DOHH2 (cell line): ENCODE results near the gene SH3PXD2A.

Source experiments
- H3F3A ChIP-seq: fragments of 200-600 bp; sonication (generic), shearing (Covaris generic); 2 replicates; pipeline ENCODE4 v1.6.0; 2016; ENCODE audit warnings: antibody characterized with exemption, mild to moderate bottlenecking; ENCODE audit not compliant: control insufficient read depth, insufficient read depth
- H3K27ac ChIP-seq: fragments of 200-600 bp; sonication (generic); 2 replicates; pipeline ENCODE4 v1.5.1; 2014; ENCODE audit warnings: low read depth, mild to moderate bottlenecking, low read length, moderate library complexity
- H3K27me3 ChIP-seq: fragments of 200-600 bp; sonication (generic); 2 replicates; pipeline ENCODE4 v1.6.1; 2014; ENCODE audit warnings: mild to moderate bottlenecking, low read length, mixed read lengths; ENCODE audit not compliant: control insufficient read depth
- H3K36me3 ChIP-seq: fragments of 200-600 bp; sonication (generic); 2 replicates; pipeline ENCODE4 v1.6.1; 2014; ENCODE audit warnings: mild to moderate bottlenecking, low read length, moderate library complexity, mixed read lengths; ENCODE audit not compliant: control insufficient read depth
- H3K4me1 ChIP-seq: fragments of 200-600 bp; sonication (generic); 2 replicates; pipeline ENCODE4 v1.6.1; 2014; ENCODE audit warnings: mild to moderate bottlenecking, low read length, mixed read lengths; ENCODE audit not compliant: control insufficient read depth
- H3K4me2 ChIP-seq: fragments of 200-600 bp; sonication (generic); 2 replicates; pipeline ENCODE4 v1.6.0; 2014; ENCODE audit warnings: mild to moderate bottlenecking, low read length, moderate library complexity
- H3K4me3 ChIP-seq: fragments of 200-600 bp; sonication (generic); 2 replicates; pipeline ENCODE4 v1.5.1; 2014; ENCODE audit warnings: mild to moderate bottlenecking, low read length, mixed read lengths
- H3K79me2 ChIP-seq: fragments of 200-600 bp; sonication (generic); 2 replicates; pipeline ENCODE4 v1.6.1; 2014; ENCODE audit warnings: mild to moderate bottlenecking, low read length, mixed read lengths; ENCODE audit not compliant: control insufficient read depth
- H3K9me2 ChIP-seq: fragments of 200-600 bp; sonication (generic); replicated peaks from 2 replicates; pipeline ENCODE4 v1.6.1; 2014; ENCODE audit warnings: mild to moderate bottlenecking, low read length, mixed read lengths; ENCODE audit not compliant: control insufficient read depth
- H3K9me3 ChIP-seq: fragments of 200-600 bp; sonication (generic); 2 replicates; pipeline ENCODE4 v1.6.1; 2014; ENCODE audit warnings: antibody characterized with exemption, low read length, mixed read lengths; ENCODE audit not compliant: control insufficient read depth, insufficient read depth
- H4K20me1 ChIP-seq: fragments of 200-600 bp; sonication (generic); 2 replicates; pipeline ENCODE4 v1.6.0; 2014; ENCODE audit warnings: low read depth, mild to moderate bottlenecking, antibody characterized with exemption, low read length, moderate library complexity; ENCODE audit not compliant: control insufficient read depth, insufficient read depth
- EZH2phosphoT487 ChIP-seq: fragments of 200-600 bp; sonication (generic); IDR thresholded peaks from 2 replicates; pipeline ENCODE4 v1.6.1; 2017; ENCODE audit warnings: borderline replicate concordance, mild to moderate bottlenecking, antibody characterized with exemption, low read length, moderate library complexity, mixed read lengths
- TF ChIP-seq, protein P1 (sequence below): fragments of 200-600 bp; sonication (generic); IDR thresholded peaks from one replicate; pipeline ENCODE4 v1.5.1; 2014; ENCODE audit warnings: antibody characterized with exemption, mild to moderate bottlenecking, low read depth, low read length; ENCODE audit not compliant: poor library complexity, severe bottlenecking

The SH3PXD2A gene

DNA sequence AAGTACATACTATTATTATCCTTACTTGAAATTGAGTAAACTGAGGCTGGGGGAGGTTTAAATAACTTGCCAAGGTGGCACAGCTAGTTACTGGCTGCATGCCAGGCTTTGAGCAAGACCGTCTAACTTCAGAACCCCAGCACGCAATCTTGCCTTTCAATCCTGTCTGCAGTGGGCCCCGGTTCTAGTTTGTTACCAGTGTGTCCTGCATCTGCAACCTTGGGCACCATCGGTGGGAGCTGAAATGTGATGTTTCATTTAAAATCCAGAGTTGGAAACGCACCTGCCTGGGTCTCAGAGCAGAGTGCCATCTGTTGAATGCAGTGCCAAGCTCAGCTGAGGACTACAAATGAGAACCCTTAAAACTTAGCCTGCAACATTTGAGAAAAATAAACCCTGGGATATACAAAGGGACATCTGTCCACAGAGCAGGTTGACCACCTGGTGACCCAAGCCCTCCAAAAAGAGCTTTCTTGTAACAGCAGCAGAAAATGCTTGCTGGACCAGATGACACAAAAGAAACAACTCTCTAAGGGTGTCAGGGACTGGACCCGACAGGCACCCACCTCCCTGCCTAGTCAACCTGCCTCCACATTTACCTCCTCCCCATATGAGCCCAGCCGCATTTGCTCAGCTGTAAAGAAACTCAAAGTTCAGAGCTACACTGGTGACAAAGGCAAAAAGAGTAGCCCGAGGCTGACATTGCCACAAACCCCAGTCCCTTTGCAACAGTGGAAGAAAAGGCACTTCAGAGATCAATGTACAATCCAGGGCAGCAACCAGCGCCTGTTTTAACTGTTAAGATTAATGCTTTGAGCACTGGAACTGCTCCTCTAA lies 1.7 kb downstream of the SH3PXD2A start:
- H3K79me2 ChIP-seq: no peaks in the 10 kb centered on the region
- H3K27me3 ChIP-seq: peaks cover 15% of the 10 kb centered on the region
- no peak overlapping the region for H3K4me3 ChIP-seq
- H4K20me1 ChIP-seq: no peaks in the 10 kb centered on the region
- no peaks in the 10 kb centered on the region for H3K36me3 ChIP-seq
- H3K9me2 ChIP-seq: no peaks in the 10 kb centered on the region
- no peaks in the 10 kb centered on the region for H3K9me3 ChIP-seq
- no peak overlapping the region for H3K27ac ChIP-seq
- TF ChIP-seq, protein P1, sequence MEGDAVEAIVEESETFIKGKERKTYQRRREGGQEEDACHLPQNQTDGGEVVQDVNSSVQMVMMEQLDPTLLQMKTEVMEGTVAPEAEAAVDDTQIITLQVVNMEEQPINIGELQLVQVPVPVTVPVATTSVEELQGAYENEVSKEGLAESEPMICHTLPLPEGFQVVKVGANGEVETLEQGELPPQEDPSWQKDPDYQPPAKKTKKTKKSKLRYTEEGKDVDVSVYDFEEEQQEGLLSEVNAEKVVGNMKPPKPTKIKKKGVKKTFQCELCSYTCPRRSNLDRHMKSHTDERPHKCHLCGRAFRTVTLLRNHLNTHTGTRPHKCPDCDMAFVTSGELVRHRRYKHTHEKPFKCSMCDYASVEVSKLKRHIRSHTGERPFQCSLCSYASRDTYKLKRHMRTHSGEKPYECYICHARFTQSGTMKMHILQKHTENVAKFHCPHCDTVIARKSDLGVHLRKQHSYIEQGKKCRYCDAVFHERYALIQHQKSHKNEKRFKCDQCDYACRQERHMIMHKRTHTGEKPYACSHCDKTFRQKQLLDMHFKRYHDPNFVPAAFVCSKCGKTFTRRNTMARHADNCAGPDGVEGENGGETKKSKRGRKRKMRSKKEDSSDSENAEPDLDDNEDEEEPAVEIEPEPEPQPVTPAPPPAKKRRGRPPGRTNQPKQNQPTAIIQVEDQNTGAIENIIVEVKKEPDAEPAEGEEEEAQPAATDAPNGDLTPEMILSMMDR: no peak
- no peak for TF ChIP-seq EZH2phosphoT487
- H3F3A ChIP-seq: no peaks in the 10 kb centered on the region
- H3K4me1 ChIP-seq: no peaks in the 10 kb centered on the region
- H3K4me2 ChIP-seq: no peak overlapping the region

DNA sequence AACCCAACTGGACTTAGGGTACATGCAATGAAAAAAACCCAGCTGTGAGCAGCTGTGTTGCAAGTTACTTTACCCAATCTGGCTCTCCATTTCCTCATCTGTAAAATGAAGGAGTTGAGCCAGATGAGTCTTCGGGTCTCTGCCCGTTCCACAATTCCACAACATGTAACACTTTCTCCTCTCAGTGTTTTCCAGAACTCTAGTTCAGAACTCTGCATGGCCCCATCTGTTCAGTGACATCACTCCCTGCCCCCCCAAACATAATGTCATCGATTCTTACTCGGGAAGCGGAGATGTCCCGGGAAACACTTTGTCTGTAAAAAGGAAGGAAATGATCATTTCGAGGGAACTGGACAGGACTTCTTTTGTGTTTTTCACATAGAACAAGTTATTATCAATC lies 2.5 kb downstream of the SH3PXD2A start:
- peaks cover 15% of the 10 kb centered on the region for H3K27me3 ChIP-seq
- TF ChIP-seq, protein P1: no peak
- TF ChIP-seq EZH2phosphoT487: no peak
- no peaks in the 10 kb centered on the region for H3K9me3 ChIP-seq
- no peak overlapping the region for H3K4me3 ChIP-seq
- H3K36me3 ChIP-seq: no peaks in the 10 kb centered on the region
- no peak overlapping the region for H3K27ac ChIP-seq
- no peaks in the 10 kb centered on the region for H3K79me2 ChIP-seq
- H3F3A ChIP-seq: no peaks in the 10 kb centered on the region
- no peaks in the 10 kb centered on the region for H3K4me1 ChIP-seq
- H4K20me1 ChIP-seq: no peaks in the 10 kb centered on the region
- H3K4me2 ChIP-seq: no peak overlapping the region
- H3K9me2 ChIP-seq: no peaks in the 10 kb centered on the region

DNA sequence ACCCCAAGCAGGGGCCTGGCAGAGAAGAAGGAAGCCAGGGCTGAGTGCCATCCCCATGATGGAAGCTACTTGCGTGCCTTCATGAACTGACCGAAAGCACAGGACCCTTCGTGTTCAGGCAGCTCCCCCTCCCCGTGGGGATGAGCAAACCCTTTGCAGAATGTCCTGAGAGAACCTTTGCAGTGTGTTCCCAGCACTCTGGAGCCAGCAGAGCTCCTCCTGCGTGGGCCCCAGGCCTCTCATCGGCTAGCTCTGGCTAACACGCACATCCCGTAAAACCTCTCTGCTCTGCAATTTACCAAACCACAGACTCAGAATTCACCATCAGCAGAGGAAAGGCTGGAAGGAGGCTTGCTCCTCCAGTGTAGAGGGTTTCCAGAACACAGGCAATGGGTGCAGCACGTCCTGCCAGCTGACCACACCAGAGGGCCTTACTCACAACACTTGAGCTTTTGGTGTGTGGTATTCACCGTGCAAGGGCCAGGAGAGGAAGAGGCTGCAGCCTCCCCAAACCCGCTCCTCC lies 3.1 kb downstream of the SH3PXD2A start:
- Histone ChIP-seq H3F3A (no peaks in the 10 kb centered on the region), H3K36me3 (no peaks in the 10 kb centered on the region), H3K4me1 (no peaks in the 10 kb centered on the region), H4K20me1 (no peaks in the 10 kb centered on the region), H3K4me2 (no peak overlapping the region), H3K27ac (no peak overlapping the region), H3K4me3 (no peak overlapping the region), H3K79me2 (no peaks in the 10 kb centered on the region), H3K9me2 (no peaks in the 10 kb centered on the region), H3K27me3 (peaks cover 15% of the 10 kb centered on the region), H3K9me3 (no peaks in the 10 kb centered on the region)
- TF ChIP-seq, protein P1: no peak
- TF ChIP-seq EZH2phosphoT487: no peak
